GOT3 (cell line): ENCODE results near the gene SEMA4F.
"Not testable (repeated sequence)": the region's sequence is repeated elsewhere in the genome, so short reads cannot be mapped to it uniquely, and the experiment has no call there.

ENCODE experiments used
- DNase-seq: peaks from one replicate; lab custom pipeline; 2025; ENCODE audit warnings: mixed read lengths; lab: John Stamatoyannopoulos, UW

The SEMA4F gene

GRCh38 chr2:74653985-74654882 lies at the start of gene SEMA4F:
Gene SEMA4F, plus strand, starts transcription at chr2:74654247. Its CDS starts 130 bp downstream, at chr2:74654377.
- peak; percentile 78 for DNase-seq

- no peak for DNase-seq
These were observed 47.1 kb upstream of the SEMA4F start for GRCh38 chr2:74606927-74607326.

GRCh38 chr2:74617122-74617521 lies 36.9 kb upstream of the SEMA4F start:
- no peak for DNase-seq

GRCh38 chr2:74618410-74619083 lies 35.5 kb upstream of the SEMA4F start:
- no peak for DNase-seq

GRCh38 chr2:74619651-74620297 lies 34.3 kb upstream of the SEMA4F start:
- DNase-seq = no peak

GRCh38 chr2:74620671-74621070 lies 33.4 kb upstream of the SEMA4F start:
- DNase-seq = no peak

- no peak for DNase-seq
These were observed 28.2 kb upstream of the SEMA4F start for GRCh38 chr2:74625658-74626425.

GRCh38 chr2:74628538-74629105 lies 25.4 kb upstream of the SEMA4F start:
- DNase-seq = no peak

- not testable (repeated sequence) for DNase-seq
These were observed 23.6 kb upstream of the SEMA4F start for GRCh38 chr2:74630454-74630853.

- no peak for DNase-seq
These were observed 21.7 kb upstream of the SEMA4F start for GRCh38 chr2:74632209-74632938.

- no peak for DNase-seq
These were observed 21.1 kb upstream of the SEMA4F start for GRCh38 chr2:74632939-74633312.

- no peak for DNase-seq
These were observed 14.5 kb upstream of the SEMA4F start for GRCh38 chr2:74639550-74639949.

- DNase-seq = no peak
These were observed 8.7 kb upstream of the SEMA4F start for GRCh38 chr2:74645344-74645743.

- no peak for DNase-seq
These were observed 7.8 kb upstream of the SEMA4F start for GRCh38 chr2:74646201-74646600.

- DNase-seq = no peak
These were observed 7.1 kb upstream of the SEMA4F start for GRCh38 chr2:74646834-74647482.

GRCh38 chr2:74648009-74648443 lies 6.0 kb upstream of the SEMA4F start, which contains the start of gene M1AP:
Gene M1AP, minus strand, starts transcription at chr2:74648330. Its CDS starts 8,055 bp downstream, at chr2:74640275.
- DNase-seq = no peak

GRCh38 chr2:74653589-74653984 lies 460 bp upstream of the SEMA4F start:
- DNase-seq = no peak

GRCh38 chr2:74655579-74655978 lies 1.5 kb downstream of the SEMA4F start:
- no peak for DNase-seq

GRCh38 chr2:74658516-74658915 lies 4.5 kb downstream of the SEMA4F start:
- DNase-seq = no peak

GRCh38 chr2:74659462-74659861 lies 5.4 kb downstream of the SEMA4F start:
- no peak for DNase-seq
